ENCODE measurements around the gene HRAS.

- TF ChIP-seq EZH2 (IDR thresholded peaks at IDR 0.05; ENCODE audit: low read depth): no peak
- no peak for TF ChIP-seq CTCF (conservative IDR thresholded peaks at IDR 0.05)
Observed at GRCh38 chr11:516400-516799, 19.0 kb downstream of the HRAS start.
